HG02840 (cell line): Measurements from ENCODE around the gene GGTLC1.
"Not testable (repeated sequence)": the region's sequence is repeated elsewhere in the genome, so short reads cannot be mapped to it uniquely, and the experiment has no call there.

ENCODE experiments used
- ATAC-seq: cut with Tn5 transposase; IDR thresholded peaks from one replicate; pipeline ENCODE4 v1.9.1; 2021; ENCODE audit warnings: mild to moderate bottlenecking, moderate library complexity, moderate number of reproducible peaks; ENCODE audit not compliant: unreplicated experiment, low FRiP score

GGTLC1 gene

GRCh38 chr20:23995291-23995690 is 6.7 kb upstream of the GGTLC1 start:
- not testable (repeated sequence) for ATAC-seq

DNA sequence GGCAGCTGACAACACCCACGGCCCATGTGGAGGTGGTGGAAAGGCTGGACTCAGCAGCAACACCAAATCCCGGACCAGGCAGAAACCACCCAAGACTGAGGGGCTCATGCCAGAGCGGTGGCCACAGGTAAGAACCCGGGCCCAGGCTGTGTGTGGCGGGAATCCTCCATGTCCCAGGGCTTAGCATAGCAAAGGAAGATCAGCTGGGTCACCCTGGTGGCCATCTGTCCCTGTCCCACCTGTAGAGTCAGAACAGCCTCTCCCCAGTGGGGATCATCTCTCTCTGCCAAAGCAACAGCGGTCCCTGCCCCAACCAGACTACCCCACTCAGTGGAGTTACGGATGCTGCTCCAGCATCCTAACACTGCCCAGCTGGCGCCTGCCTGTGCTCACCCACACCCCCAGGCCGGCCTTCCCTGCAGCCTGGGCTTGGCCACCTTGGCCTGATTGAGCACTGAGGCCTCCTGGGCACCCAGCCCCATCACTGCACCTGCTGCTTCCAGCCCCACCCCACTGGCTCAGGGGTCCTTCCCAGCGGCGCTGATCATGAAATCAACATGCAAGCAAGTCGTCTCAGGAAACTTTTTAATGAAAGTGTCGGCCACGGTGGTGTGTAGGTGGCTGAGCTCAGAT is 5.5 kb upstream of the GGTLC1 start:
- not testable (repeated sequence) for ATAC-seq

- ATAC-seq, result not testable (repeated sequence)
Measured at GRCh38 chr20:23993440-23993839, 4.9 kb upstream of the GGTLC1 start.

GRCh38 chr20:23990296-23990695 is 1.7 kb upstream of the GGTLC1 start:
- ATAC-seq, result not testable (repeated sequence)

DNA sequence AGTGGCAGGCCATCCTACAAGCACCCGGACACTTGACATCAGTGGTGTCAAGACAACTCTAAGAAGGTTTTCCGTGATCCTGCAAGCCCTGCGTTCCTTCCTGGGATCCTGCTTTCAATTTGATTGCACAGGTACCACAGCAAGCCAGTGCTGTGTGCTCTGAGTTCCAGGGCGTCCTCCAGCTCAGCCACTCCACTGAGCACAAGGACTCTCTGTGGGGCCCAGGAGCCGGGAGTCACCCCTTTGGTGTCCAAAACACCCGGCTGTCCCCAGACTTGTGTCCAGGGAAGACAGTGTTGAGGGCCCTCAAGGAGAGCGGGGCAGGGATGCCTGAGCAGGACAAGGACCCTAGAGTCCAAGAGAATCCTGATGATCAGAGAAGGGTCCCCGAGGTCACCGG is 387 bp upstream of the GGTLC1 start:
- not testable (repeated sequence) for ATAC-seq

DNA sequence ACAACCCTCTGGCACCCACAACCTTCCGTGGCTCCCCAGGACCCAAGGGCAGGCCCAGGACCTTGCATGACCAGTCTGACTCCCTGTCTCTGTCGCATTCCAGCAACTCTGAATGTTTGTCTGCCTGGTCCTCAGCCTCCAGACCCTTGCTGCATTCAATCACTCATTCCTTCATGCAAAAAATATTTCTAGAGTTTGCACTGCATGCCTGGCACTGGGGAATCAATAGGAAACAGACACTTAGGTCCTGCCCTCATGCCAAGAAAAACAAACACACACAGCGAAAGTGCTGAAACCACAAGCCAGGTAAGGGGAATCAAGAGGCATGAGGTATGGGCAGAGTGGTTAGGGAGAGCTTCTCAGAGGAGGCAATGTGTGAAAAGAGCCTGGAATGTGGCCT is 1.9 kb downstream of the GGTLC1 start:
- ATAC-seq, result not testable (repeated sequence)

GRCh38 chr20:23986310-23986709 is 2.3 kb downstream of the GGTLC1 start:
- not testable (repeated sequence) for ATAC-seq

DNA sequence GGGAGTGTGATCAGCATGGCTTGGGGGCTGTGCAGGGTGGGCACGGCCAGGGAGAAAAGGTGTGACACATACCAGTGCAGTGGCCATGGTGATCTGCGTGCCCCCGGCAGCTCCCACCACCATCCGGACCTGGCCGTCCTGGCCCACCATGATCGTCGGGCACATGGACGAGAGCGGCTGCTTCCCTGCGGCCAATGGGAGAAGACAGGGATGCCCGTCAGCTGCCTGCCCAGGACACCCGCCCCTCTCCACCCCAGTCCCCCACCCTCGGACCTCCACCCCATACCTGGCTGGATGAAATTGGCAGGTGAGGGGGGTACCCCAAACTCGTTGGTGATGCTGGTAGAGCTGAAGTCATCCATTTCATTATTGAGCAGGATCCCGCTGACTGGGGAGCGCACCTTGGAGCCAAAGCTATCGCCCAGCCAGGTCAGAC is 2.8 kb downstream of the GGTLC1 start:
- ATAC-seq, result not testable (repeated sequence)

DNA sequence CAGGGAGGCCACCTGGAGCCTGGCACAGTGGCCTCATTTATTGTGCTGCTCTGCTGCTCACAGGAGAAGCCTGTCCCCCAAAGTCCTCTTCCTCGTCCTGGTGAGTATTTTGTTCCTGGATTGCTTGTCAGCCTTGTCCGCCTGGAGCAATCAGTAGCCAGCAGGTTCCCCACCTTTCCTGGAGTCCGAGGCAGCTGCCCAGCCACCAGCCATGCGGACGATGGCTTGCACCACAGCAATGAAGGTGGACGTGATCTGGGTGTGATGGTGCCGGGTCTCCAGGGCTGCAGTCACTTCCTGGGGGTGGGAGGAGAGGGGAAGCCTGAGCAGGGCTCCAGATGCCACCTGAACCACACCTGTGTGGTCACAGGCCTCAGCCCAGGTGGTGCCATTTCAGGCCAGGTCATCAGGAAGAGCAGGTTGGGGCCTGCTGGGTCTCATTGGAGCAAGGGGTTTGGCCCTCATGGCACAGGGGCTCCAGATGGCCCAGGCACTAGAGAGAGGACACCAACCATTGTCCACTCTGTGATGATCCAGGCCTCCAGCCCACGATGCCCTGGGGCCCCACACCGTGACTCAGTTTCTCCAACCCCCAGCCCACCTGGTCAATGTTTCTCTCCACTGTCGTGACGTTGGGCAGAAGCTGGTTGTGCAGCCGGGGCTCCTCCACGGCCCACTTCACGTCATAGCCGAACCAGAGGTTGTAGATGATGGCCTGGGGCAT is 3.4 kb downstream of the GGTLC1 start:
- ATAC-seq, result not testable (repeated sequence)

DNA sequence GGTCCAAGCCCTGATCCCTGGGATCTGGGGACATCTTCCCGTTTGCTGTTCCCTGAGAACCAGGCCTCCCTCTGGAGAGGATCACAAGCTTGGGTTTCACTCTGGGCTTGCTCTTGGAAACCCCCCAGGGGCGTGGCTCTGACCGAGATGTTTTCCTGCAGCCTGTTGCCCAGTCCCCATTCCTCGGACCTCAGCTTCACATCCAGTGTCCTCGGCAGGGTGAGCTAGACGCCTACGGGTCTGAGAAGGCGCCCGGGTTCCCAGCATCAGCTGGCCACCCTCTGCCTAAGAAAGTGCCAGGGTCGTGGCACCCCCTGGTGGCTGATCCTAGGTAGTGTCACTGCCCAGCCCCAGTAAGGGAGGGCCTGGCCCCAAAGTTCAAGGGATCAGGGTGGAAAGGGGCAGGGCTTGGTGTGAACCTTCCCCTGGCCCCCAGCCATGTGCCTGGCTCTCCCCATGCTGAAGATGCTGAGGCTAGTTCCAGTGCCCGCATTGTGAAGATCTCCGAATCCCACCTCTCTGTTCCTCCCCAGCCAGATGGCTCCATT is 4.0 kb downstream of the GGTLC1 start:
- not testable (repeated sequence) for ATAC-seq

GRCh38 chr20:23982112-23983018 is 6.2 kb downstream of the GGTLC1 start:
- not testable (repeated sequence) for ATAC-seq

- not testable (repeated sequence) for ATAC-seq
Measured at GRCh38 chr20:23981526-23981925, 7.1 kb downstream of the GGTLC1 start.

GRCh38 chr20:23981014-23981413 is 7.6 kb downstream of the GGTLC1 start:
- ATAC-seq, result not testable (repeated sequence)

GRCh38 chr20:23979899-23980811 is 8.4 kb downstream of the GGTLC1 start:
- ATAC-seq, result not testable (repeated sequence)

GRCh38 chr20:23979380-23979779 is 9.2 kb downstream of the GGTLC1 start:
- ATAC-seq, result not testable (repeated sequence)

GRCh38 chr20:23978457-23978856 is 10.1 kb downstream of the GGTLC1 start:
- ATAC-seq, result not testable (repeated sequence)

DNA sequence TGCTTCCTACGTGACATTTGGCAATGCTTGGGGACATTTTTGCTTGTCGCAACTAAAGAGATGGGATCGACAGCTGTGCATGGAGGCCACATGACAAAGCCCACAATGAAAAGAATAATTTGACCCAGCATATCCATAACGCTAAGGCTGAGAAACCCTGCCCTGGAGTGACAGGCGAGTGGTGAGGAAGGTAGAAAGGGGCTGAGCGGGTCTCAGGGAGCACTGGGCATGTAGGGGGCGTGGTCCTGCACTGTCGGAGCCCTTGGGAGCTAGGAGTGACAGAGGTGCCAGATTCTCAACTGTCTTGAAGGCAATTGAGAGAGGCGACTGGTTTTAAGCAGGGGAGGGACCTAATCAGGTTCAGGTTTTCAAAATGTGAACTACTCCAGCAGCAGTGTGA is 13.6 kb downstream of the GGTLC1 start:
- ATAC-seq, result no peak

DNA sequence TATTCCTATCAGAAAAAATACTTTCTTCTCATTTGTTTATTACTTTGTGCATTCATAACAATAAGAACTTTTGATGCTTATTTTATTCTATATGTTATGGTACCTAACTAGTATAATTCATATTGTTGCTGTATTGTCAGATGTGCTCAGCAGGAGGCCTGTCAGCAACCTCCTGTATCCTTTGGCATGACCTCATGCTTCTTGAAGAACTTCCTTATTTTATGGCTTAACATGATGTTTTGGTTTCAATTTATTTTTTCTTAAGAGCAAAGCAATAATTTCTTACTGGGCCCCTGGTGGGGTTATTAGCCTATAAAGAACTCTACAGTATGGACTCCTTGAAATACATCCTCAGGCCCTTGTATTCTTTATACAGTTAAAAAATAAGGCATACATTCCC is 17.3 kb downstream of the GGTLC1 start:
- ATAC-seq, result no peak

- no peak for ATAC-seq
Measured at GRCh38 chr20:23970049-23970448, 18.5 kb downstream of the GGTLC1 start.

- no peak for ATAC-seq
Measured at GRCh38 chr20:23967616-23967979, 21.0 kb downstream of the GGTLC1 start.
